Measurements from ENCODE around the gene KLHL8.
"Not testable (repeated sequence)": the region's sequence is repeated elsewhere in the genome, so short reads cannot be mapped to it uniquely, and the experiment has no call there.

The KLHL8 gene

GRCh38 chr4:87166296-87166854, 54.0 kb downstream of the KLHL8 start:
- DNase-seq, result no peak

GRCh38 chr4:87165892-87166291, 54.5 kb downstream of the KLHL8 start:
- DNase-seq, result no peak

GRCh38 chr4:87153078-87153870, 67.1 kb downstream of the KLHL8 start:
- DNase-seq, result no peak

GRCh38 chr4:87152310-87153041, 67.9 kb downstream of the KLHL8 start:
- DNase-seq, result no peak

GRCh38 chr4:87151730-87152129, 68.7 kb downstream of the KLHL8 start:
- DNase-seq, result no peak

- peak; percentile 46 for DNase-seq
Observed at GRCh38 chr4:87150498-87151261, 69.7 kb downstream of the KLHL8 start.

- DNase-seq, result no peak
Observed at GRCh38 chr4:87147116-87147515, 73.3 kb downstream of the KLHL8 start.

GRCh38 chr4:87145934-87146333, 74.5 kb downstream of the KLHL8 start:
- not testable (repeated sequence) for DNase-seq

GRCh38 chr4:87144356-87144755, 76.1 kb downstream of the KLHL8 start:
- no peak for DNase-seq

GRCh38 chr4:87141428-87141827, 79.0 kb downstream of the KLHL8 start:
- DNase-seq, result no peak

GRCh38 chr4:87134122-87134521, 86.3 kb downstream of the KLHL8 start:
- DNase-seq, result no peak

- no peak for DNase-seq
Observed at GRCh38 chr4:87133183-87133582, 87.2 kb downstream of the KLHL8 start.

- no peak for DNase-seq
Observed at GRCh38 chr4:87132035-87132434, 88.4 kb downstream of the KLHL8 start.

- DNase-seq, result no peak
Observed at GRCh38 chr4:87130985-87131703, 89.3 kb downstream of the KLHL8 start.

GRCh38 chr4:87129681-87130080, 90.7 kb downstream of the KLHL8 start:
- no peak for DNase-seq

GRCh38 chr4:87128006-87128705, 92.3 kb downstream of the KLHL8 start:
- no peak for DNase-seq

- DNase-seq, result no peak
Observed at GRCh38 chr4:87126056-87126455, 94.4 kb downstream of the KLHL8 start.

- DNase-seq, result no peak
Observed at GRCh38 chr4:87122252-87122651, 98.2 kb downstream of the KLHL8 start.

- no peak for DNase-seq
Observed at GRCh38 chr4:87121341-87122065, 98.9 kb downstream of the KLHL8 start.

- DNase-seq, result no peak
Observed at GRCh38 chr4:87120411-87121162, 99.8 kb downstream of the KLHL8 start.
